Keratinocyte (primary cell): ENCODE data around the gene PSMB7.

Experiments used
- EZH2 ChIP-seq: IDR thresholded peaks from one replicate; pipeline ENCODE4 v1.6.1; 2012; ENCODE audit warnings: inconsistent platforms, mild to moderate bottlenecking, low read length, moderate library complexity
- TF ChIP-seq, protein P1 (sequence below), 3 experiments: IDR thresholded peaks in 1 of 3; conservative IDR thresholded peaks in 1 of 3; optimal IDR thresholded peaks in 1 of 3; 2 replicates in 2 of 3; 3 replicates in 1 of 3; pipeline versions ENCODE3 to v1.5.1; 2011; ENCODE audit warnings: low read length in 3 of 3, mild to moderate bottlenecking in 3 of 3, moderate library complexity in 2 of 3, control low read depth in 1 of 3, inconsistent platforms in 1 of 3; ENCODE audit not compliant: insufficient read depth in 2 of 3; ENCODE audit errors: extremely low read depth in 1 of 3

DNA sequence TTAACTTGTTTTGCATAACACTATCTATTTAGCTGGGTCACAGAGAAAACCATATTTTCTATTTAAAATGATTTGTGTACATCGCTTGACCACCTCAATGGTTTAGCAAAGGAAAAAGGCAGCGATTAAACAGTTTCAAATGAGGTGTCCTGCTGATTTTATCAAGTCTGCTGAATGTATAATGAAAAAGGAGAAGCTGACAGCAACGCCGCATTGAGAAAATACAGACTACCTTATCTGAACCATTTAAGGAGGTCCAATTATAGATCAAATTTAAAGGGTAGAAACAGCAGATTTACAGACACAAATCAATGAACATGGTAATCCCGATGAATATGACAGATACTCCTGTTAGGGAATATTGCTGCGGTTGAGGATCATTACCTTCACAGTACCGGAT, 29.6 kb downstream of the PSMB7 start:
- TF ChIP-seq, protein P1, sequence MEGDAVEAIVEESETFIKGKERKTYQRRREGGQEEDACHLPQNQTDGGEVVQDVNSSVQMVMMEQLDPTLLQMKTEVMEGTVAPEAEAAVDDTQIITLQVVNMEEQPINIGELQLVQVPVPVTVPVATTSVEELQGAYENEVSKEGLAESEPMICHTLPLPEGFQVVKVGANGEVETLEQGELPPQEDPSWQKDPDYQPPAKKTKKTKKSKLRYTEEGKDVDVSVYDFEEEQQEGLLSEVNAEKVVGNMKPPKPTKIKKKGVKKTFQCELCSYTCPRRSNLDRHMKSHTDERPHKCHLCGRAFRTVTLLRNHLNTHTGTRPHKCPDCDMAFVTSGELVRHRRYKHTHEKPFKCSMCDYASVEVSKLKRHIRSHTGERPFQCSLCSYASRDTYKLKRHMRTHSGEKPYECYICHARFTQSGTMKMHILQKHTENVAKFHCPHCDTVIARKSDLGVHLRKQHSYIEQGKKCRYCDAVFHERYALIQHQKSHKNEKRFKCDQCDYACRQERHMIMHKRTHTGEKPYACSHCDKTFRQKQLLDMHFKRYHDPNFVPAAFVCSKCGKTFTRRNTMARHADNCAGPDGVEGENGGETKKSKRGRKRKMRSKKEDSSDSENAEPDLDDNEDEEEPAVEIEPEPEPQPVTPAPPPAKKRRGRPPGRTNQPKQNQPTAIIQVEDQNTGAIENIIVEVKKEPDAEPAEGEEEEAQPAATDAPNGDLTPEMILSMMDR (optimal IDR thresholded peaks at IDR 0.05 in 1 of 3, IDR thresholded peaks at IDR 0.05 in 1 of 3, conservative IDR thresholded peaks at IDR 0.05 in 1 of 3; ENCODE audit: extremely low read depth in 1 of 3, insufficient read depth in 2 of 3, low read length in 3 of 3): no peak
- TF ChIP-seq EZH2: no peak
